Vagina (tissue), 2 donors: ENCODE measurements around the gene ERVK3-1.

ENCODE experiments used
- CTCF ChIP-seq, 3 experiments: fragments of 450-650 bp in 2 of 3; fragments of 200-600 bp in 1 of 3; sonication (generic) in 1 of 3; IDR thresholded peaks; one replicate each; pipeline ENCODE4 v1.5.1; 2017 to 2019; ENCODE audit warnings: antibody characterized with exemption in 3 of 3, mild to moderate bottlenecking in 2 of 3, moderate library complexity in 2 of 3
- POLR2A ChIP-seq, 2 donors: fragments of 450-650 bp; IDR thresholded peaks; one replicate each; pipeline ENCODE4 v1.6.1; 2017; ENCODE audit warnings: antibody characterized with exemption in 2 of 2, mild to moderate bottlenecking in 2 of 2, moderate library complexity in 2 of 2
- POLR2AphosphoS5 ChIP-seq, 2 donors: sonication (generic); formaldehyde crosslinking; IDR thresholded peaks; one replicate each; pipeline ENCODE4 v1.9.0; 2017; ENCODE audit warnings: antibody characterized with exemption in 2 of 2, mild to moderate bottlenecking in 2 of 2, low read depth in 1 of 2; ENCODE audit not compliant: insufficient read depth in 1 of 2

GRCh38 chr19:58305065-58305931, at the start of gene ERVK3-1:
- TF ChIP-seq CTCF (IDR thresholded peaks at IDR 0.05) (peak in 2 of 3 experiments; percentile 21 to 52), POLR2A (IDR thresholded peaks at IDR 0.05) (peak in 1 of 2 donors; percentile 75), POLR2AphosphoS5 (IDR thresholded peaks at IDR 0.05; ENCODE audit: insufficient read depth in 1 of 2, low read depth in 1 of 2) (peak; percentile 98 to 100)
